Embryonic facial prominence (tissue), 1 donor: ENCODE results near the gene RBMS3.

Experiments used
- DNase-seq: peaks from one replicate; pipeline ENCODE4 v3.0.0-alpha.2; 2016; ENCODE audit errors: extremely low spot score

RBMS3 gene

GRCh38 chr3:29525254-29525881 lies 244.5 kb downstream of the RBMS3 start:
- DNase-seq: no peak

GRCh38 chr3:29527246-29527645 lies 246.4 kb downstream of the RBMS3 start:
- no peak for DNase-seq

- no peak for DNase-seq
These were observed 250.8 kb downstream of the RBMS3 start for GRCh38 chr3:29531644-29532043.

GRCh38 chr3:29532473-29532872 lies 251.6 kb downstream of the RBMS3 start:
- DNase-seq: no peak

GRCh38 chr3:29534006-29534405 lies 253.1 kb downstream of the RBMS3 start:
- no peak for DNase-seq

GRCh38 chr3:29536016-29536758 lies 255.3 kb downstream of the RBMS3 start:
- no peak for DNase-seq

GRCh38 chr3:29537889-29538609 lies 257.2 kb downstream of the RBMS3 start:
- DNase-seq: peak; percentile 47

GRCh38 chr3:29538610-29538958 lies 257.7 kb downstream of the RBMS3 start:
- no peak for DNase-seq

GRCh38 chr3:29540544-29540943 lies 259.7 kb downstream of the RBMS3 start:
- no peak for DNase-seq

GRCh38 chr3:29544701-29545363 lies 264.0 kb downstream of the RBMS3 start:
- DNase-seq: no peak

- no peak for DNase-seq
These were observed 264.7 kb downstream of the RBMS3 start for GRCh38 chr3:29545615-29546014.

- no peak for DNase-seq
These were observed 271.2 kb downstream of the RBMS3 start for GRCh38 chr3:29552051-29552450.

- no peak for DNase-seq
These were observed 273.7 kb downstream of the RBMS3 start for GRCh38 chr3:29554566-29554965.

GRCh38 chr3:29555590-29555989 lies 274.7 kb downstream of the RBMS3 start:
- DNase-seq: no peak

- no peak for DNase-seq
These were observed 276.3 kb downstream of the RBMS3 start for GRCh38 chr3:29557186-29557585.

- no peak for DNase-seq
These were observed 277.0 kb downstream of the RBMS3 start for GRCh38 chr3:29557825-29558224.

GRCh38 chr3:29559741-29560465 lies 279.0 kb downstream of the RBMS3 start:
- DNase-seq: no peak

GRCh38 chr3:29561651-29562149 lies 280.8 kb downstream of the RBMS3 start:
- no peak for DNase-seq

GRCh38 chr3:29565236-29565635 lies 284.4 kb downstream of the RBMS3 start:
- DNase-seq: no peak

- no peak for DNase-seq
These were observed 286.6 kb downstream of the RBMS3 start for GRCh38 chr3:29567501-29567900.

- no peak for DNase-seq
These were observed 287.5 kb downstream of the RBMS3 start for GRCh38 chr3:29568355-29568754.

- no peak for DNase-seq
These were observed 295.3 kb downstream of the RBMS3 start for GRCh38 chr3:29576181-29576580.
